Body of pancreas (tissue), 4 donors: ENCODE results near the gene LPCAT1.

Experiments
- CTCF ChIP-seq, 7 experiments: fragments of 450-650 bp in 4 of 7; fragments of 200-600 bp in 3 of 7; sonication (generic) in 3 of 7; IDR thresholded peaks; one replicate each; pipeline ENCODE4 v1.5.1; 2016 to 2019; ENCODE audit warnings: antibody characterized with exemption in 7 of 7
- POLR2A ChIP-seq, 3 donors: fragments of 450-650 bp; IDR thresholded peaks; one replicate each; pipeline ENCODE4 v1.6.1; 2016; ENCODE audit warnings: antibody characterized with exemption in 3 of 3, mild to moderate bottlenecking in 2 of 3

- TF ChIP-seq POLR2A (IDR thresholded peaks at IDR 0.05) (no peak), CTCF (IDR thresholded peaks at IDR 0.05) (no peak)
Observed at GRCh38 chr5:1487079-1487764, 36.5 kb downstream of the LPCAT1 start.
